GM12878 (cell line): Measurements from ENCODE around the gene ADAM33.

Experiments
- IRF5 ChIP-seq: fragments of 450-650 bp; IDR thresholded peaks from 2 replicates; pipeline ENCODE4 v1.6.1; 2017; ENCODE audit warnings: borderline replicate concordance
- MEF2B ChIP-seq: fragments of 450-650 bp; IDR thresholded peaks from 2 replicates; pipeline ENCODE4 v1.6.1; 2018; ENCODE audit warnings: mild to moderate bottlenecking, moderate library complexity; ENCODE audit not compliant: partially characterized antibody, poor library complexity, severe bottlenecking
- NFYB ChIP-seq: IDR thresholded peaks from 2 replicates; pipeline ENCODE4 v1.6.1; 2011; ENCODE audit warnings: low read depth, mild to moderate bottlenecking, low read length, improper control_type of control experiment, moderate library complexity; ENCODE audit not compliant: insufficient read depth
- TF ChIP-seq, protein P1 (sequence below): fragments of 450-650 bp; formaldehyde crosslinking; IDR thresholded peaks from 2 replicates; pipeline ENCODE4 v1.5.0; 2022; ENCODE audit warnings: mild to moderate bottlenecking, missing genetic modification characterization

DNA sequence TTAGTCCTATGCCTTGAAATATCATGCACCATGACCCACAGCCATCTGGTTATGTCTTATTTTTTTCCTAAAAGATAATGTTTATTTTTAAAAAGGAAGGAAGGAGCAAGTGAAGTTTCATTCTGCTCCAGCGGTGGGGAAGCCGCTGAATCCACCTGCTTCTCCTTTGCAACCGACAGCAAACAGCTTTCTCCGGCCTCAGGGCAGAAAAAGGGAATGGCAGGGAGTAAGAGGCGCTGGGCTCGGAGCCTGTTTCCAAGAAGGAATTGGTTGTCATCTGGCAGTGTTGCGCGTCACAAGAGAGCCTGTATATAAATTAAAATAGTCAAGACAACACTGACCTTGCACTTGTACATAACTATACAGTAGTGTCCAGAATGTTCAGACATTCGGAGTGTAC is 32.9 kb downstream of the ADAM33 start:
- TF ChIP-seq, protein P1, sequence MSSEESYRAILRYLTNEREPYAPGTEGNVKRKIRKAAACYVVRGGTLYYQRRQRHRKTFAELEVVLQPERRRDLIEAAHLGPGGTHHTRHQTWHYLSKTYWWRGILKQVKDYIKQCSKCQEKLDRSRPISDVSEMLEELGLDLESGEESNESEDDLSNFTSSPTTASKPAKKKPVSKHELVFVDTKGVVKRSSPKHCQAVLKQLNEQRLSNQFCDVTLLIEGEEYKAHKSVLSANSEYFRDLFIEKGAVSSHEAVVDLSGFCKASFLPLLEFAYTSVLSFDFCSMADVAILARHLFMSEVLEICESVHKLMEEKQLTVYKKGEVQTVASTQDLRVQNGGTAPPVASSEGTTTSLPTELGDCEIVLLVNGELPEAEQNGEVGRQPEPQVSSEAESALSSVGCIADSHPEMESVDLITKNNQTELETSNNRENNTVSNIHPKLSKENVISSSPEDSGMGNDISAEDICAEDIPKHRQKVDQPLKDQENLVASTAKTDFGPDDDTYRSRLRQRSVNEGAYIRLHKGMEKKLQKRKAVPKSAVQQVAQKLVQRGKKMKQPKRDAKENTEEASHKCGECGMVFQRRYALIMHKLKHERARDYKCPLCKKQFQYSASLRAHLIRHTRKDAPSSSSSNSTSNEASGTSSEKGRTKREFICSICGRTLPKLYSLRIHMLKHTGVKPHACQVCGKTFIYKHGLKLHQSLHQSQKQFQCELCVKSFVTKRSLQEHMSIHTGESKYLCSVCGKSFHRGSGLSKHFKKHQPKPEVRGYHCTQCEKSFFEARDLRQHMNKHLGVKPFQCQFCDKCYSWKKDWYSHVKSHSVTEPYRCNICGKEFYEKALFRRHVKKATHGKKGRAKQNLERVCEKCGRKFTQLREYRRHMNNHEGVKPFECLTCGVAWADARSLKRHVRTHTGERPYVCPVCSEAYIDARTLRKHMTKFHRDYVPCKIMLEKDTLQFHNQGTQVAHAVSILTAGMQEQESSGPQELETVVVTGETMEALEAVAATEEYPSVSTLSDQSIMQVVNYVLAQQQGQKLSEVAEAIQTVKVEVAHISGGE (CRISPR knock-in tag), result no peak
- TF ChIP-seq MEF2B (no peak), IRF5 (no peak), NFYB (no peak)
